ENCODE measurements around the gene RFWD3.

The RFWD3 gene

GRCh38 chr16:74591876-74592650, 74.6 kb downstream of the RFWD3 start (continued):
- TF ChIP-seq ZNF248 (tag by site-specific recombination; IDR thresholded peaks at IDR 0.05), result no peak
- TF ChIP-seq AEBP2 (tag by site-specific recombination; IDR thresholded peaks at IDR 0.05; ENCODE audit: borderline replicate concordance), result no peak
- no peak for TF ChIP-seq ZNF221 (tag by site-specific recombination; IDR thresholded peaks at IDR 0.05; ENCODE audit: borderline replicate concordance)
- no peak for TF ChIP-seq ZNF404 (tag by site-specific recombination; IDR thresholded peaks at IDR 0.05)
- no peak for TF ChIP-seq ZNF544 (tag by site-specific recombination; IDR thresholded peaks at IDR 0.05)
- TF ChIP-seq ZNF354C (tag by site-specific recombination; IDR thresholded peaks at IDR 0.05; ENCODE audit: borderline replicate concordance, low read depth), result no peak

GRCh38 chr16:74586948-74587347, 79.7 kb downstream of the RFWD3 start:
- TF ChIP-seq ZNF629 (tag by site-specific recombination; IDR thresholded peaks at IDR 0.05) (peak; percentile 24; the same call in 1 of the 2 replicates), WT1 (tag by site-specific recombination; IDR thresholded peaks at IDR 0.05) (no peak), ATF2 (tag by site-specific recombination; IDR thresholded peaks at IDR 0.05; ENCODE audit: low read depth) (peak; percentile 59), ZNF366 (tag by site-specific recombination; conservative IDR thresholded peaks at IDR 0.05) (0 out of 2 replicates have a peak, but pooled peaks have one; percentile 10), ZBTB48 (tag by site-specific recombination; IDR thresholded peaks at IDR 0.05) (0 out of 2 replicates have a peak, but pooled peaks have one; percentile 49)
- ChIA-PET CTCF (interaction anchor here (0.6 kb wide), 1 partner anchor 28 kb away, joined by 4 read pairs; no protein-coding TSS in a partner anchor), POLR2A (no interaction called here)
- Histone ChIP-seq H3K9me3 (ENCODE audit: control insufficient read depth, insufficient read depth, low read depth, low read length) (no peaks in the 10 kb centered on the region), H3K27ac (ENCODE audit: extremely low read depth, low read depth, low read length) (no peak overlapping the region), H3K4me1 (ENCODE audit: control insufficient read depth, insufficient read depth, low read length) (0 out of 2 replicates have a peak, but pooled peaks cover 3% of the 10 kb centered on the region), H3K36me3 (ENCODE audit: control insufficient read depth in 2 of 2, insufficient read depth in 1 of 2, low read length in 2 of 2) (no peaks in the 10 kb centered on the region; a peak in 1 of 3 replicates), H3K4me3 (ENCODE audit: low read depth, low read length) (no peak overlapping the region)

- H3K27ac ChIP-seq (ENCODE audit: extremely low read depth, low read depth, low read length), result no peak overlapping the region
Observed at GRCh38 chr16:74585846-74586443, 80.7 kb downstream of the RFWD3 start.

More at GRCh38 chr16:74585846-74586443, 80.7 kb downstream of the RFWD3 start:
- ChIA-PET POLR2A (no interaction called here), CTCF (interaction anchor here (0.6 kb wide), 1 partner anchor 118 kb away, joined by 5 read pairs; no protein-coding TSS in a partner anchor)
- H3K4me3 ChIP-seq (ENCODE audit: low read depth, low read length), result no peak overlapping the region
- H3K9me3 ChIP-seq (ENCODE audit: control insufficient read depth, insufficient read depth, low read depth, low read length), result no peaks in the 10 kb centered on the region
- H3K36me3 ChIP-seq (ENCODE audit: control insufficient read depth in 2 of 2, insufficient read depth in 1 of 2, low read length in 2 of 2), result no peaks in the 10 kb centered on the region; a peak in 1 of 3 replicates
- 0 out of 2 replicates have a peak, but pooled peaks cover 3% of the 10 kb centered on the region for H3K4me1 ChIP-seq (ENCODE audit: control insufficient read depth, insufficient read depth, low read length)
- TF ChIP-seq ZNF132 (tag by site-specific recombination; IDR thresholded peaks at IDR 0.05; ENCODE audit: borderline replicate concordance) (no peak), ZNF274 (IDR thresholded peaks at IDR 0.05; ENCODE audit: low read length) (no peak), ZNF274 (tag by site-specific recombination; IDR thresholded peaks at IDR 0.05; ENCODE audit: borderline replicate concordance) (no peak), SCRT1 (tag by site-specific recombination; IDR thresholded peaks at IDR 0.05; ENCODE audit: borderline replicate concordance) (no peak), AEBP2 (tag by site-specific recombination; IDR thresholded peaks at IDR 0.05; ENCODE audit: borderline replicate concordance) (no peak), ZNF121 (tag by site-specific recombination; IDR thresholded peaks at IDR 0.05) (0 out of 2 replicates have a peak, but pooled peaks have one; percentile 38), HIC1 (tag by site-specific recombination; IDR thresholded peaks at IDR 0.05) (no peak), ZNF792 (tag by site-specific recombination; IDR thresholded peaks at IDR 0.05) (no peak)

Data from HEK293 (cell line).